ENCODE data around the gene HDHD5.

Gene HDHD5

GRCh38 chr22:17114173-17114897 lies 44.7 kb downstream of the HDHD5 start:
- DNase-seq (ENCODE audit: low read depth in 1 of 2, low spot score in 1 of 2): no peak
- no peak for TF ChIP-seq JUND (IDR thresholded peaks at IDR 0.05; ENCODE audit: low read depth)
- in situ Hi-C loops (cut with HindIII; ENCODE audit: low pct_unique_long_range_greater_than_20kb, low sequenced_read_pairs): no loop called here

DNA sequence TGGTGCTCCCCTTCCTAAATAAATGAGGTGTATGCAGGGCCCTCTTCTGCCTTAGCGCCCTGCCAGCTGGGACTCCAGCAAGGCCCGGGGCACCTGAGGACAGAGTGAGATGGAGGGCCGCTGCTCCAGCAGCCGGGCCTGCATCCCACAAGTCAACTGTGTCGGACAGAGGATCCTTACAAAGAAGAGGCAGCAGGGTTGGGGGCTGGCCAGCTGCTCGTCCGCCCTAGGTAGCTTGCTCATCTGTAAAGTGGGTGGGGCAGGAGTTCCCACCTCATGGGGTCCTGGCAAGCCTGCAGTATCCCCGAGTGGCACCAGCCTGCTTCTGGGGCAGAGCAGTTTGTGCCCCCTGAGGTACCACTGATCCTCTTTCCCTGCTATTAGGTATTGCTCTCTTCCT lies 45.5 kb downstream of the HDHD5 start:
- in situ Hi-C loops (cut with HindIII; ENCODE audit: low pct_unique_long_range_greater_than_20kb, low sequenced_read_pairs): no loop called here
- TF ChIP-seq JUND (IDR thresholded peaks at IDR 0.05; ENCODE audit: low read depth): no peak
- DNase-seq (ENCODE audit: low read depth in 1 of 2, low spot score in 1 of 2): no peak

- DNase-seq (ENCODE audit: low read depth in 1 of 2, low spot score in 1 of 2): no peak
- in situ Hi-C loops (cut with HindIII; ENCODE audit: low pct_unique_long_range_greater_than_20kb, low sequenced_read_pairs): no loop called here
Observed at GRCh38 chr22:17112491-17113042, 46.5 kb downstream of the HDHD5 start.

DNA sequence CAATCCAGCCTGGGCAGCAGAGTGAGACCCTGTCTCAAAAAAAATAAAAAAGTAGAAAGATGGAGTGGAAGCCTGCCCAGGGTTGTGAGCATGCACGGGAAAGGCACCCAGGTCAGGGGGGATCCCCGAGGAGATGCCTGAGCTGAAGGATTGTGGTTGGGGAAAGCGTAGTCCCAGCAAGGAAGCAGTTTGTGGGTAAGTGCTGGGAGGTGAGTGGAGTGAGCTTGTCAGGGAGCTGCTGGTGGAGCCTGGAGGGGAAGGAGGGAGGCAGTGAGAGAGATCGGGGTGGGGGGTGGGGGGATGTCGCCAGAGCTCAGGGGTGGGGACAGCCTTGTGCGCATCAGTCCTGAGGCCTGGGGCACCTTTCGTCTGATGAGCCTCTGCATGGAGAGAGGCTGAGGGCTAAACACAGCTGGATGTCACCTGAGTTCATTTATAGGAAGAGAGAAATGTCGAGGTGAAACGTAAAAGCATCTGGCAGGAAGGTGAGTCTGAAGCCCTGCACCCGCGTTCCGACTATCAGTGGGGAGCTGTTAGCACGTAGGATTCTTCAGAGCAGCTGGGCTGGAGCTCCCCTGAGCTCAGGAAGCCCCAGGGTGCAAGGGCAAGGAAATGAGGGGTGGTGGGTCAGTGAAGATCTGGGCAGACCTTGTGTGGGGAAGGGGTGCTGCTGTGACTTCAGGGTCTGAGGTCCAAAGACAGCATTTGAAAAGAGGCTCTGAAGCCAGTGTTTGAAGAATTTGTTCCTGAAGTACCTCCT lies 48.1 kb downstream of the HDHD5 start:
- TF ChIP-seq JUND (IDR thresholded peaks at IDR 0.05; ENCODE audit: low read depth): no peak
- DNase-seq (ENCODE audit: low read depth in 1 of 2, low spot score in 1 of 2): no peak

More at GRCh38 chr22:17112491-17113042, 46.5 kb downstream of the HDHD5 start:
- TF ChIP-seq JUND (IDR thresholded peaks at IDR 0.05; ENCODE audit: low read depth): no peak

GRCh38 chr22:17109976-17110375 lies 49.1 kb downstream of the HDHD5 start:
- no peak for DNase-seq (ENCODE audit: low read depth in 1 of 2, low spot score in 1 of 2)
- in situ Hi-C loops (cut with HindIII; ENCODE audit: low pct_unique_long_range_greater_than_20kb, low sequenced_read_pairs): no loop called here
- no peak for TF ChIP-seq JUND (IDR thresholded peaks at IDR 0.05; ENCODE audit: low read depth)

More for the DNA sequence above, 48.1 kb downstream of the HDHD5 start:
- in situ Hi-C loops (cut with HindIII; ENCODE audit: low pct_unique_long_range_greater_than_20kb, low sequenced_read_pairs): no loop called here

DNA sequence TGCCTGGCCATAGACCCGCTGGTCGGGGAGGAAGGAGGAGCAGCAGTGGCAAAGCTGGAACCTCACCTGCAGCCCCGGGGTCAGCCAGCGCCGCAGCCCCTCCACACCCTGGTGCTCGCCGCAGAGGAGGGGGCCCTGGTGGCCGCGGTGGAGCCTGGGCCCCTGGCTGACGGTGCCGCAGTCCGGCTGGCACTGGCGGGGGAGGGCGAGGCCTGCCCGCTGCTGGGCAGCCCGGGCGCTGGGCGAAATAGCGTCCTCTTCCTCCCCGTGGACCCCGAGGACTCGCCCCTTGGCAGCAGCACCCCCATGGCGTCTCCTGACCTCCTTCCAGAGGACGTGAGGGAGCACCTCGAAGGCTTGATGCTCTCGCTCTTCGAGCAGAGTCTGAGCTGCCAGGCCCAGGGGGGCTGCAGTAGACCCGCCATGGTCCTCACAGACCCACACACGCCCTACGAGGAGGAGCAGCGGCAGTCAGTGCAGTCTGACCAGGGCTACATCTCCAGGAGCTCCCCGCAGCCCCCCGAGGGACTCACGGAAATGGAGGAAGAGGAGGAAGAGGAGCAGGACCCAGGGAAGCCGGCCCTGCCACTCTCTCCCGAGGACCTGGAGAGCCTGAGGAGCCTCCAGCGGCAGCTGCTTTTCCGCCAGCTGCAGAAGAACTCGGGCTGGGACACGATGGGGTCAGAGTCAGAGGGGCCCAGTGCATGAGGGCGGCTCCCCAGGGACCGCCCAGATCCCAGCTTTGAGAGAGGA lies 49.8 kb downstream of the HDHD5 start:
- in situ Hi-C loops (cut with HindIII; ENCODE audit: low pct_unique_long_range_greater_than_20kb, low sequenced_read_pairs): no loop called here
- no peak for DNase-seq (ENCODE audit: low read depth in 1 of 2, low spot score in 1 of 2)
- no peak for TF ChIP-seq JUND (IDR thresholded peaks at IDR 0.05; ENCODE audit: low read depth)

- in situ Hi-C loops (cut with HindIII; ENCODE audit: low pct_unique_long_range_greater_than_20kb, low sequenced_read_pairs): no loop called here
- no peak for DNase-seq (ENCODE audit: low read depth in 1 of 2, low spot score in 1 of 2)
- TF ChIP-seq JUND (IDR thresholded peaks at IDR 0.05; ENCODE audit: low read depth): no peak
Observed at GRCh38 chr22:17108256-17109112, 50.6 kb downstream of the HDHD5 start.

- in situ Hi-C loops (cut with HindIII; ENCODE audit: low pct_unique_long_range_greater_than_20kb, low sequenced_read_pairs): no loop called here
- TF ChIP-seq JUND (IDR thresholded peaks at IDR 0.05; ENCODE audit: low read depth): no peak
- no peak for DNase-seq (ENCODE audit: low read depth in 1 of 2, low spot score in 1 of 2)
Observed at GRCh38 chr22:17107547-17107810, 51.6 kb downstream of the HDHD5 start.

- DNase-seq (ENCODE audit: low read depth in 1 of 2, low spot score in 1 of 2): no peak
- in situ Hi-C loops (cut with HindIII; ENCODE audit: low pct_unique_long_range_greater_than_20kb, low sequenced_read_pairs): no loop called here
- TF ChIP-seq JUND (IDR thresholded peaks at IDR 0.05; ENCODE audit: low read depth): no peak
Observed at GRCh38 chr22:17106785-17107546, 52.1 kb downstream of the HDHD5 start.

DNA sequence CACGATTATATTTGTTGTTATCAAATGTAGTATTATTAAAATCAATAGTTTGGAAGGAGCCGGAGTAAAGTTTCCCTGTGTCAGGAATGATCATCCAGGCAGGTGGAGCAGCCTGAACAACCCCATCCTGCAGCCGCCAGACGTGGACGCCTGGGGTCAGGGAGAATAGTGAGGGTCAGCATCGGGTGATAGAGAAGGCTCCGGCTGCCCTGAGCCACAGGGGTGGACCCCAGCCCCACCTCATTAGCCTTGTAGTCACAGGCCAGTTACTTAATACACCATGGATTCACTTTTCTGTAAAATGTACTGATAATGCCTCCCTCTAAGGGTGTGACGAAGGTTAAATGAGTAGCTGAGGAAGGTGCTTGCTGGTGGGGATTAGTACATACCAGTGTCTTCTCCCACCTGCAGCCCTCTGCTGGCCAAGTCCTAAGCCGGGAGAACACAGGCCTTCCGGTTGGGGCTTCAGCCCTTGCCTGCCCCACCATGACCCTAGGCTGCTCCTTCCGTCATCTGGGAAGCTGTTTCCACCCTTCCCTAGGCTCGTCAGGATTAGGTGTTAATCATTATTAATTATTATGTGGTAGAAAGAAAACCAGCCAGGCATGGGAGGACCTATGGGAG lies 52.8 kb downstream of the HDHD5 start:
- DNase-seq (ENCODE audit: low read depth in 1 of 2, low spot score in 1 of 2): no peak
- in situ Hi-C loops (cut with HindIII; ENCODE audit: low pct_unique_long_range_greater_than_20kb, low sequenced_read_pairs): no loop called here

More for the DNA sequence above, 52.8 kb downstream of the HDHD5 start:
- TF ChIP-seq JUND (IDR thresholded peaks at IDR 0.05; ENCODE audit: low read depth): no peak

Measured in T47D (cell line).